ENCODE results near the gene MRPS6. TPM values are rescaled to one million over a fixed set of nuclear protein-coding genes. Genes with fewer than 3 reads are reported as not detected.

The MRPS6 gene
- total RNA-seq, result 100 to 1,000 TPM; 122 to 188 TPM

DNA sequence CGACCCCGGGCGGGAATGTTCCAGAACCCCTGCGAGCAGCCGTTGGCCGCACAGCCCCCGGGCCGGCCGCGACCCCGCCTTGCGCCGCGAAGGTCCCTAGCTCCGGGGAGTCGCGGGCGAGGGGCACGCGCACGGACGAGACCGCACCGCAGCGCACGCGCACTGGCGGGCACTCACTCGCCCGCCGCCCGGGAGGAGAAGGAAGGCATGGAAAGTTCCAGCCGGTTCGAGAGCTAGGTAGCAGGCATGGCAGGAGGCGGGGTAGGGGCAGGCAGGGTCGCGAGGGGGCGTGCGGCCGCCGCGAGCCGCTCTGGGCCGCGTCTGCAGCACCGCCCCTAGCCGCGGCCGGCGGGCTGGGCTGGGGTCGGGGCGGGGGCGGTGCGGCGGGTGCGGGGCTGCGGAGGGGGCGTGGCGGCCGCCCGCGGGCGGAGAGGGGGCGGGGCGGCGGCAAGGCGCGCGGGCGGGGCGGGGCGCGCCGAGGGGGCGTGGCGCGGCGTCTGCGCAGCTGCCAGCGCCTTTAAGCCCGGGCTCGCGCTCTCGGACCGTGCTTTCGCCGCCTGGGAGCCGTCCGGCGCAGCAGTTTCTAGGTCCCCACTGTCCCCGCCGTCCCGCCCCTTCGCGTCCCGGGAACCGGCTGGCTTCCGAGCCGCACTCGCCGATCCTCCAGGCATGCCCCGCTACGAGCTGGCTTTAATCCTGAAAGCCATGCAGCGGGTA is at the start of gene MRPS6, which contains the start of gene SLC5A3:
MRPS6 (plus strand) TSS at position 547 of the 717 bp plus-strand sequence; CDS start at position 670, 123 bp downstream.
SLC5A3 (plus strand) TSS at position 547 of the 717 bp plus-strand sequence. CDS start 21,621 bp downstream, outside the sequence.
- ATAC-seq (peak; percentile 89 to 92), DNase-seq (ENCODE audit: low spot score) (peak; percentile 91)
- peaks cover 33% of the 10 kb centered on the region for H3K36me3 Mint-ChIP-seq
- H3K27ac Mint-ChIP-seq, result peak within 1 kb of the TSS; percentile 88 to 92
- H3K27me3 Mint-ChIP-seq, result no peaks in the 10 kb centered on the region
- H3K4me3 Mint-ChIP-seq, result peak within 1 kb of the TSS; percentile 95
- no peaks in the 10 kb centered on the region for H3K9me3 Mint-ChIP-seq
- H3K4me1 Mint-ChIP-seq (ENCODE audit: low read depth in 2 of 2), result peaks cover 49 to 52% of the 10 kb centered on the region in 2 donors

GRCh38 chr21:34023691-34024373 is 49.5 kb upstream of the MRPS6 start:
- Mint-ChIP-seq H3K36me3 (no peaks in the 10 kb centered on the region), H3K27ac (no peak overlapping the region), H3K27me3 (no peaks in the 10 kb centered on the region), H3K4me3 (no peak overlapping the region), H3K9me3 (no peaks in the 10 kb centered on the region), H3K4me1 (ENCODE audit: low read depth in 2 of 2) (peaks cover 6 to 38% of the 10 kb centered on the region in 2 donors)
- ATAC-seq (peak; percentile 76 to 81), DNase-seq (ENCODE audit: low spot score) (peak; percentile 84)

DNA sequence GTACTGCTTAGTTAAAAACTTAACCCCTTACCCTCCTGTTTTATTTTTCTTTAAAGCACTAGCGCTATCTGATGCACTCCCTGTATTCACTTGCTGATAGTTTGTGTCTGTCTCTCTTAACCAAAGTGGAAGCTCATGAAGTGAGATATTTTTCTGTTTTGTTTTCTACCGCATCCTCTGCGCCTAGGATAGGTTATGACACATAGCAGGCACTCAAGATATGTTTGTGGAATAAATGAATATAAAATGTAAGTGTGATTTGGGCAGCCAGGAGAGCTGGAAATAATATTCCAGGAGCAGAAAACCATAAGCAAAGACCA is 49.0 kb upstream of the MRPS6 start:
- Mint-ChIP-seq H3K27ac (no peak overlapping the region), H3K9me3 (no peaks in the 10 kb centered on the region), H3K4me3 (no peak overlapping the region), H3K27me3 (no peaks in the 10 kb centered on the region), H3K36me3 (no peaks in the 10 kb centered on the region), H3K4me1 (ENCODE audit: low read depth in 2 of 2) (peaks cover 6 to 37% of the 10 kb centered on the region in 2 donors)
- peak; percentile 11 to 45 for ATAC-seq
- DNase-seq (ENCODE audit: low spot score), result no peak

DNA sequence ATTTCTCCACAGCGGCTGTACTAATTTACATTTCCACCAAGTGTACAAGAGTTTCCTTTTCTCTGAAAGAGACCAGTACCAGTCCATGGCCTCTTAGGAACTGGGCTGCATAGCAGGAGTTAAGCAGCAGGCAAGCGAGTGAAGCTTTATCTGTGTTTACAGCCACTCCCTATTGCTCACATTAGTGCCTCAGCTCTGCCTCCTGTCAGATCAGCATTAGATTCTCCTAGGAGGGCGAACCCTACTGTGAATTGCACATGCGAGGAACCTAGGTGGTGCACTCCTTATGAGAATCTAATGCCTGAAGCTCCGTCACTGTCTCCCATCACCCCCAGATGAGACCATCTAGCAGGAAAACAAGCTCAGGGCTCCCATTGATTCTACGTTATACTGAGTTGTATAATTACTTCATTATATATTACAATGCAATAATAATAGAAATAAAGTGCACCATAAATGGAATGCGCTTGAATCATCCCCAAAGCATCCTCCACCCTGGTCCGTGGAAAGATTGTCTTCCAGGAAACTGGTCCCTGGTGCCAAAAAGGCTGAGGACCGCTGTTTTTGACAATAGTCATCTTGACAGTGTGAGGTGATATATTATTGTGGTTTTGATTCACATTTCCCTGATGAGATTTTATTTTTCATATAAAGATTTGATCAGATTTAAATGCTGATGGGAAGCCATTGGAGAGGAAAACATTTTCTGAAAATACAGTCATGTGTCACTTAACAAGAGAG is 45.5 kb upstream of the MRPS6 start:
- peaks cover 6% of the 10 kb centered on the region for H3K9me3 Mint-ChIP-seq
- DNase-seq (ENCODE audit: low spot score), result no peak
- peaks cover 27 to 35% of the 10 kb centered on the region in 2 donors for H3K4me1 Mint-ChIP-seq (ENCODE audit: low read depth in 2 of 2)
- H3K27me3 Mint-ChIP-seq, result no peaks in the 10 kb centered on the region
- no peak overlapping the region for H3K4me3 Mint-ChIP-seq
- no peaks in the 10 kb centered on the region for H3K36me3 Mint-ChIP-seq
- peak overlapping the region in 1 of 2 donors; percentile 64 for H3K27ac Mint-ChIP-seq
- no peak for ATAC-seq

GRCh38 chr21:34029743-34030528 is 43.4 kb upstream of the MRPS6 start:
- Mint-ChIP-seq H3K4me3 (peak overlapping the region; percentile 49), H3K9me3 (peaks cover 6% of the 10 kb centered on the region), H3K27ac (peak overlapping the region; percentile 75 to 96), H3K27me3 (no peaks in the 10 kb centered on the region), H3K4me1 (ENCODE audit: low read depth in 2 of 2) (peaks cover 32 to 39% of the 10 kb centered on the region in 2 donors), H3K36me3 (no peaks in the 10 kb centered on the region)
- peak; percentile 96 for ATAC-seq
- peak; percentile 71 for DNase-seq (ENCODE audit: low spot score)

DNA sequence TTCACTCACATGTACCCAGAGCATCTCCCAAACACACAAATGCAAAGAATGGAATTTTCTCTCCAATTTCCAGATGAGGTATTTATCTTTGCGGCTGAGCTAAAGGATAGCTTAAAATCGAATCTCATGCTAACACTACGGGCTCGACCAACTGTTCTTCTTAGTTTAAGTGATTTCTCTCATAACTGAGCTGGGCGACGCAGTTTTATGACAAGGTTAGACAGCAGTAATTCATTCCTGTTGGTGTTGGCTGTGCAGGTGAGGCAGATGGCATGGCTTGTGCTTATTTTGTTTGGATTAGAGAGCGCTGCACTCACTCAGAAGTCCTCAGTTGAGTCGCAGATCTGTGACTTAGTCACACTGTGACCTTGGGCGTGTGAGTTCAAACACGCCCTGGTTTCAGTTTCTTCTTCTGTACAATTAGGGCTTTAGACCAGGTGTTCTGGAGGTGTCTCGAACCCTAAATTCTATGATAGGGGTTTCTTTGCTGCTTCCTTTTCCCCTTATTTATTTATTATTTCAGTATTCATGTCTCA is 41.5 kb upstream of the MRPS6 start:
- Mint-ChIP-seq H3K27me3 (no peaks in the 10 kb centered on the region), H3K4me1 (ENCODE audit: low read depth in 2 of 2) (peaks cover 27 to 38% of the 10 kb centered on the region in 2 donors), H3K9me3 (peaks cover 8% of the 10 kb centered on the region), H3K4me3 (no peak overlapping the region), H3K36me3 (no peaks in the 10 kb centered on the region), H3K27ac (peak overlapping the region in 1 of 2 donors; percentile 96)
- ATAC-seq (no peak), DNase-seq (ENCODE audit: low spot score) (no peak)

DNA sequence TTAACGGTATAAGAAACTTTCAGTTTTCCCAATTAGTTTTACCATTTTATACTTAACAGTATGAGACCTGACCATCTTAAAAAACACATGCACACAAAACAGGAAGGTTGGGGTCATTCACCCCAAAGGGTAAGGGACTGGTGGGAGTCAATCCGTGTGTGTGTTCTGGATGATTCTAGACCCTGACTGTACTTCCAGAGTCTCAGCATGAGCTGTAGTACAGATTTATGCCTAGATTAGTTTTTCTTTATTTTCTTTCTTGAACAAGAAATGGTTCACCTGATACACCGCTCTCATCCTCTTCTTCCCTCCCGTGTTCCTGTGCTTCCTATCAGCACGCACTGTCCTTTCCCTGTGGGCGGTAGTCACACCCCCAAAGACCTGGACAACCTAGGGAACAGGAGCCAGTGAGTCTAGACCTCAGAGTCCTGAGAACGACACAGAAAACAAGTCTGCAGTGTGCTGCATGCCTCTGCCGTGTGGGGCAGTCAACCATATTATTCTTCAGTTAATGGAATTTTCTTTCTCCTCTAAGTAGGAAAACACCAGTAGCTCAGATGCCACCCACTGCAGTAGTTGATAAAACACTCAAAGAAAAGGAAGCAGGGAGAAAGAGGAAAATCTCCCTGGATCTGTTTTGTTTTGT is 38.9 kb upstream of the MRPS6 start:
- Mint-ChIP-seq H3K4me1 (ENCODE audit: low read depth in 2 of 2) (peaks cover 27 to 29% of the 10 kb centered on the region in 2 donors), H3K27me3 (no peaks in the 10 kb centered on the region), H3K36me3 (no peaks in the 10 kb centered on the region), H3K4me3 (no peak overlapping the region), H3K9me3 (peaks cover 8% of the 10 kb centered on the region), H3K27ac (peak overlapping the region in 1 of 2 donors; percentile 15)
- no peak for DNase-seq (ENCODE audit: low spot score)
- no peak for ATAC-seq

- Mint-ChIP-seq H3K36me3 (no peaks in the 10 kb centered on the region), H3K27me3 (no peaks in the 10 kb centered on the region), H3K9me3 (peaks cover 6% of the 10 kb centered on the region), H3K4me3 (no peak overlapping the region), H3K27ac (peak overlapping the region; percentile 13 to 65), H3K4me1 (ENCODE audit: low read depth in 2 of 2) (peaks cover 22% of the 10 kb centered on the region in 2 donors)
- DNase-seq (ENCODE audit: low spot score) (no peak), ATAC-seq (no peak)
Observed at GRCh38 chr21:34035619-34036354, 37.6 kb upstream of the MRPS6 start.

- Mint-ChIP-seq H3K4me1 (ENCODE audit: low read depth in 2 of 2) (peaks cover 9 to 13% of the 10 kb centered on the region in 2 donors), H3K4me3 (no peak overlapping the region), H3K27me3 (no peaks in the 10 kb centered on the region), H3K9me3 (peaks cover 2% of the 10 kb centered on the region), H3K27ac (no peak overlapping the region), H3K36me3 (no peaks in the 10 kb centered on the region)
- DNase-seq (ENCODE audit: low spot score), result no peak
- ATAC-seq, result no peak
Observed at GRCh38 chr21:34037009-34037795, 36.2 kb upstream of the MRPS6 start.

GRCh38 chr21:34039678-34040382 is 33.5 kb upstream of the MRPS6 start:
- H3K36me3 Mint-ChIP-seq, result no peaks in the 10 kb centered on the region
- H3K9me3 Mint-ChIP-seq, result peaks cover 7% of the 10 kb centered on the region
- H3K27me3 Mint-ChIP-seq, result no peaks in the 10 kb centered on the region
- H3K4me3 Mint-ChIP-seq, result no peak overlapping the region
- DNase-seq (ENCODE audit: low spot score) (no peak), ATAC-seq (no peak)
- H3K27ac Mint-ChIP-seq, result no peak overlapping the region
- H3K4me1 Mint-ChIP-seq (ENCODE audit: low read depth in 2 of 2), result peaks cover 0 to 8% of the 10 kb centered on the region in 2 donors

DNA sequence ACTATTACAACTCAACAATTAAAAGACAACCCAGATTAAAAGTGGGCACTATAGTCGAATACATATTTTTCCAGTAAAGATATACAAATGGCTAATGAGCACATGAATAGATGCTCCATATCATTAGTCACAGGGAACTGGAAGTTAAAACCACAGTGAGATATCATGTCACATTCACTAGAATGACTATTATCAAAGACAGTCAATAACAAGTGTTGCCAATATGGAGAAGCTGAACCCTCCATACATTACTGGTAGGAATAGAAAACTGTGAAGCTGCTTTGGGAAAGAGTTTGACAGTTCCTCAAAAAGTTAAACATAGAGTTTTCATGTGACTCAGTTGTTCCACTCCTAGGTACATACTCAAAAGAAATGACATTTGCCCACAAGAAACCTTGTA is 30.6 kb upstream of the MRPS6 start:
- no peak for DNase-seq (ENCODE audit: low spot score)
- no peaks in the 10 kb centered on the region for H3K36me3 Mint-ChIP-seq
- ATAC-seq, result no peak
- H3K27me3 Mint-ChIP-seq, result no peaks in the 10 kb centered on the region
- no peak overlapping the region for H3K27ac Mint-ChIP-seq
- H3K9me3 Mint-ChIP-seq, result peaks cover 5% of the 10 kb centered on the region
- H3K4me1 Mint-ChIP-seq (ENCODE audit: low read depth in 2 of 2), result peaks cover 10 to 13% of the 10 kb centered on the region in 2 donors
- no peak overlapping the region for H3K4me3 Mint-ChIP-seq
